ENCODE measurements around the gene SERP2.

The SERP2 gene

DNA sequence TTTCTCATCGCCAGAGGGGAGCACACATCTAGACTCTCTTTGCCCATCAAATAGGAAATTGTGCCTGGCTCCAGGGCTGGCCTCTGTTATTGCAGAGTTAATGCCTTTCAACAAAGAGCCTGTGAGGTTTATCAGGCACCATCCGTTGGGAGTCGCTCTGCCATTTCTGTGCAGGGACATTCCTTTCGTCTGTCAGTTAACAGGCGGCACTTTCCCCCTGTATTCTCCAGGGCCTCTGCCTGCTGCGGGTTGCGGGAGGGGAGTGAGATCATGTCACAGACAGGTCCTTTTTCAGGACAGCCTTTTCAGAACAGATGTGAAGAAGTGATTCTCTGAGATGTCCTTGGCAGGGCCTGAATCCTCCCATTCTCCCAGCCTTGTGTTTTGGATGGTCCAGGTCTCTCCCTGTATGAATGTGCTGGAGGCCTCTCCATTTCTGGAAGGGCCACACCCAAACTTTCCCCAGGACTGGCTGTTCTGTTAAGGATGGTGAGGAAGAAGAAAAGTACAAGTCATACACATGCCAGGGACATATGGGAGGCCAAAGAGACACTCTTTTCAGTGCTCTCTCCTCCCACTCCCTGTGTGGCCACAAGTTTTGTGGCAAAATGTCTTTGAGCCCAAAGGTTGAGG, 14.9 kb downstream of the SERP2 start:
- peak; percentile 19 for DNase-seq (ENCODE audit: low spot score)

GRCh38 chr13:44389060-44389666, 15.5 kb downstream of the SERP2 start:
- no peak for DNase-seq (ENCODE audit: low spot score)

DNA sequence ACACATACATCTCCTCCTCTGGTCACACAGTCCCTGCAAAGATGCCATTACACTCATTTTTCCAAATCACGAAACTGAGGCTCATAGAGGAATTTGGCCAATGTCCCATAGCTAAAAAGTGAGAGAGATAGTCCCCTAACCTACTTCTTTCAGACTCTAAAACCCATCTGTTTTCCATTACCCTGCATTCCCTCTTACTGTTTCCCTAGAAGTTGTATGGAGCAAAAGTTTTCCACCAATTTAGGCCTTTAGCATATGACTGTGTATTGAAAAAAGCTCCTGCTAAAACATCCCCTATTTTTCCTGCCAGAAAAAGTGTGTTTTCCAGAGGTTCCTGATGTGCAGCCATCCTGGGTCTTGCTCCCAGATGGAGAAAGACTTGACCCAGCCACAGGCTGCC, 16.3 kb downstream of the SERP2 start:
- no peak for DNase-seq (ENCODE audit: low spot score)

GRCh38 chr13:44393391-44393790, 19.8 kb downstream of the SERP2 start:
- DNase-seq (ENCODE audit: low spot score): peak; percentile 46

- no peak for DNase-seq (ENCODE audit: low spot score)
Measured at GRCh38 chr13:44394658-44395057, 21.0 kb downstream of the SERP2 start.

GRCh38 chr13:44395976-44396694, 22.5 kb downstream of the SERP2 start:
- DNase-seq (ENCODE audit: low spot score): no peak

DNA sequence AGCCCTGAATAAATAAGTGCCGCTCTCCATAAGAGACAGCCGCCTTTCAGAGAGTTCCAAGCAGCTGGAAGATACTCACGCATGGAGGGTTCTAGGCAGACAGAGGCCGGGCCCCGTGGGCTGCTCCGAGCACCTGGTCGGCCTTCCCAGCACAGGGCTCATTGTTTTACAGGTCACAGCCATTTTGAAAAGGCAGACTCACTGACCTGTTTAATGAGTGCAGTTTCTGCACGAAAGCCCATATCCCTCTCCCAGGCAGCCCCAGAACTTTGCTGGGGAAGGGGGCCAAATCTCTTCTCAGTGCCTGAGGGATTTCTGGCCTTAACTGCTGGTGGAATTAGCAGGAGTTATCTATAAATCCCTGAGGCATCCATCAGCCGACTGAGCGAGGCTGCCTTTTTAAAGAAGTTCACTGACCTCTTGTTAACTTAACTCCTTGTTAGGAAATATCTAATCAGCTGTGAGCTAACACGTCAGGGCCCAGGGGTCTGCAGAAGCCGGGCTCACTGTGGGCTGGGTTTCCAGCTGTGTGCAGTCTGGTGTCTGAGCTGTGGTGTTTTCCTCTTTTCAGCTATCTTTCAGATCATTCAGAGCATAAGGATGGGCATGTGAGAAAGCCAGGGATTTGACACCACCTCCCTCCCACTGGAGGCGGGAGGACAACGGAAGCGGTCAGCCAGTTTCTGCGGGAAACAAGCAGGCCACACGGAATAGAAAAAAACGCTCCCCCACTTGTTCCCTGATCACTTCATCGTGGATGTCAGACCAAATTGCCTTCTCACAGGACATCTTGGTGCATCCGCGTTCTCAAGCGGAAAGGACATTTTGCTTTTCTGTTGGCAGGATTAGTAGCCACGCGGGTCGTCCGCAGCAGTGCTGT, 23.3 kb downstream of the SERP2 start:
- DNase-seq (ENCODE audit: low spot score): no peak

DNA sequence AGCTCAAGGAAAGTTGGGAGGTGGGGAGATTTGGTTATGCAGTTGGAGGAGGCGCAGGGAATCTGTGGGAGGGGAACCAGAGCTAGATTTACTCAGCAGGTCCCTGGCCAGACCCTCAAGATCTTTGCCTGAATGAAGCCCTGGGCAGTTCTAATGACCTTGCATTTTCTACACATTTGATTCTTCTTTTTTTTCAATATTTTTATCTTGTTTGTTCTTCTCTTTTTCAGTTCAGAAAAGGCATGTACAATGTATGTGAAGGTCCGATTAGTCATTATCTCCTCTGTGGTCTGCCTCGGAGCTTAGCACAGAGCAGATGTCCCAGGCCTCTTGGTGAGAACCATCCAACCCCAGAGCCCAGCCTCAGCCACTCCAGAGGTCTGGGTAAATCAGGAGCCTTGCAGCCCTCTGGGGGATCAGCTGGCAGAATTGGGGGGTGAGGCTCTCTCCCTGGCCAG, 24.2 kb downstream of the SERP2 start:
- peak; percentile 60 for DNase-seq (ENCODE audit: low spot score)

DNA sequence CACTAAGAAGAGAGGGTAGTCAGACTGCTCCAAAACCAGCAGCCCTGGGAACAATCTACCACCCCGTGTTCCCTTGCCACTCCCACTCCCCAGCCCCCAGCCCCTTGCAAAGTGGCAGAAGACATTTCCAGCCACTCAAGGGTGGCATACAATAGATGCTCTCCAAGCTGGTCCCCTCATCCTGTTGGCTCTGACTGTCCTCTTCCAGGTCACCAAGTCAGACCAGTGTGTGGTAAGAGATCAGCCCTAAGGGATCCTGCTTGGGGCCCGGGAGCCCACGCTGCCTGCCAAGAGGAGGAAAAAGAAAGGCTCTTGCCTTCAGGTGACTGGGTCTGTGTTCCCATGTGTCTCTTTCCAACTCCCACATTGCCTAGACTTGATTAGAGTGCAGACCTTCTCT, 25.0 kb downstream of the SERP2 start:
- no peak for DNase-seq (ENCODE audit: low spot score)

- DNase-seq (ENCODE audit: low spot score): no peak
Measured at GRCh38 chr13:44399074-44399473, 25.4 kb downstream of the SERP2 start.

- no peak for DNase-seq (ENCODE audit: low spot score)
Measured at GRCh38 chr13:44400736-44401135, 27.1 kb downstream of the SERP2 start.

DNA sequence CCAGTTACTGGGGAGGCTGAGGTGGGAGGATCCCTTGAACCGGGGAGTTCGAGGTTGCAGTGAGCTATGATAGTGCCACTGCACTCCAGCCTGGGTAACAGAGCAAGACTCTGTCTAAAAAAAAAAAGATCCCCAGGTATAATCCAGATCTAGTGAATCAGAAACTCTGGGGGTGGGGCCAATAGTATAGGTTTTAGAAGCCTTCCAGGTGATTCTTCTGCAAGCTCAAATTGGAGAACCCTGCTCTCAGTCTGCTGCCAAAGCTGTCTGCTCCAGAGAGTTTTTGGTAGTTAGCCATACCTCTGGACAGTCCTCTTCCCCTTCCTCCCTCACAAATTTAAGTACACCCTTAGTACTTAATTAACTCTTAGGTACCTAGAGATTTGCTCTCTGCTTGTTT, 28.0 kb downstream of the SERP2 start:
- DNase-seq (ENCODE audit: low spot score): no peak

GRCh38 chr13:44402899-44403445, 29.3 kb downstream of the SERP2 start:
- DNase-seq (ENCODE audit: low spot score): no peak

DNA sequence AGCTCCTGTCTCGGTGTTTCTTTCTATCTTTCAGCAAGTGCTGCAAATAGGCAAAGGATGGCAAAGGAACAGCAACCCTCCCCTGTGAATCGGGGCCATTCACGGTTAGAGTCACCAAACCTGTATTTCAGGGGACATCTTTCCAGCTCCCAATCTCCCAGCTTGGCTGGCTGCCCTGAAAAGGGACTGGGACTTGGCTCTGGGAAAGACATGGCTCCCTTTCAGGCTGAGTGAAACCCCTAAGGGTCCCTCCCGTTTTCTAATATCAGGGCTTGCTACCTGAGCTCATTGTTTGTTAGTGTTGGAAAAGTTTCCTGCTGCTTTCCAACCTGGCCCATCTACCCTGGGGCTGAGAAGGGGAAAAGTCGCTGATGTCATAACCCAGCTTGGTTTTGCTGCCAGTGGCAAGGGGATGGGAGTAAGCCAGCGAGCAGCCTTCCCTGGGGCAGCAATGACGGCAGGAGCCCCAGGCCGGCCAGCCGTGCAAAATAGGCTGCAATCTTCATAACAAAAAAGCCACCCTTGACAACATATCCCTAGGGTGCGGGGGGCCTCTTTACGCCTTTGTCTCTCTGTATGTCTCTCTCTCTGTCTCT, 29.9 kb downstream of the SERP2 start:
- no peak for DNase-seq (ENCODE audit: low spot score)

DNA sequence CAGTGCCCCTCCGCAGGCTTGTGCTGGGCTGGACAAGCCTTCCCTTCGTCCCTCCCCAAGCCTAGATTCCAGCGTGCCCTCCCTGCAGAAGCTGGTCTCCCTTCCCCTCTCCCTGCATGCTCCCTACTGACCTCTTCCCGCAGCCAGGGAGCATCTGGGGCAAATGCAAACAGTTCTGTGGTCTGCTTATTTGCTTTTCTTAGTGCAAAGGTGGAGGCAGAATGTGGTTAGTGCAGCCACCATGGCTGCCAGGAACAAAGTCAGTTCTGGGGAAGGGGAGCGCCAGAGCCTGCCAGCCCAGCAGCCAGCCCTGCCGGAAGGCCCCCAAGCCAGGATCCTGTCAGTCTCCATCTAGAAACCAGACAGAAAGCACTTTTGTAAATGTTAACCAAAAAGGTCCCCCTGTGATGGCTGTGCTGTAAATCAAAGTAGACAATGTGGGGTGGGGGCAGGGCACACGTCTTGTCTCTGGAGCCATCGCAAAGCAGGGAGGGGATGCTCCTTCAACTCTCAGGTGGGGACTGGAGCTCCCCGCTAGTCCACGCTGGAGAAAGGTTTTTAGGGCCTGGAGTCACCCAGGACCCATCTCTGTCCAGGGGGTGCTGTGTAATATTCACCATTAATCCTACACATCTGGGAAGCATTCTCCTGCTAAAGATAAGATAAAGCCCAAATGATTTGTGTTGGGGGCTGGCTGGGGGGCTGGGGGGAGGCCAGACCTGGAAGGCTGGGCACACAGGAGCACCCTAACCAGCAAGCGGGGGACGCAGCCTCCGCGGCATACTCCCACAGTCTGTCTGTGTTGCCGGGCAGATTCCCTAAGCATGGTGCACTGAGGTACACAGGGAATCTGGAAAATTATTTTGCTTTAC, 30.9 kb downstream of the SERP2 start:
- DNase-seq (ENCODE audit: low spot score): no peak

DNA sequence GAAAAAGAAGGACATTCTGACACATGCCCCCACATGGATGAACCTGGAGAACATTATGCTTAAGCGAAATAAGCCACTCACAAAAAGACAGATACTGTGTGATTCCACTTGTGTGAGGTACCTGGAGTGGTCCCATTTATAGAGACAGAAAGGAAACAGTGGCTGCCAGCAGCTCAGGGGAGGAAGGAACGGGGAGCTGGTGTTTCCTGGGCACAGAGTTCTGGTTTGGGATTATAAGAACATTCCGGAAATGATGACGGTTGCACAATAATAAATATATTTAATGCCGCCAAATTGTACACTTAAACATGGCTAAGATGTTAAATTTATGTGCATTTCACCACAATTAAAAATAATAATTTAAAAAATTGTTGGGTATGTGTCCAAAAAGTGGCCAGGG, 33.0 kb downstream of the SERP2 start:
- DNase-seq (ENCODE audit: low spot score): no peak

DNA sequence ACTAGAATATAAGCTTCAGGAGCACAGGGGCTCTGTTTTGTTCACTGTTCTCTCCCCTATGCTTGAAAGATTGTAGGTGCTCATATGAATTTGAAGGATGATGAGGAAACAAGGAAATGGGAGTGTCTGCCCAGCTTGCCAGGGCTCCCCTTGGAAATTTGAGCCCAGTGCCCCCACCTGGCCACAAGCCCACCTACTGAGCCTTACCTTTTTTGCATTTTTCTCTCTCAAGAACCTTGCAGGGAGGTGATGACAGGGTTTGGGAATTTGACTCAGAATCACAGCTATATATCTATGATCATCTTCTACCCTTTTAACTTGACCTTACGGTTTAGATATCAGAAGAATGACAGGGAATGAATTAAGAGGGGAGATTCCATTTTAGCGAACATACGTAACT, 33.8 kb downstream of the SERP2 start:
- no peak for DNase-seq (ENCODE audit: low spot score)

GRCh38 chr13:44407891-44408290, 34.3 kb downstream of the SERP2 start:
- DNase-seq (ENCODE audit: low spot score): no peak

DNA sequence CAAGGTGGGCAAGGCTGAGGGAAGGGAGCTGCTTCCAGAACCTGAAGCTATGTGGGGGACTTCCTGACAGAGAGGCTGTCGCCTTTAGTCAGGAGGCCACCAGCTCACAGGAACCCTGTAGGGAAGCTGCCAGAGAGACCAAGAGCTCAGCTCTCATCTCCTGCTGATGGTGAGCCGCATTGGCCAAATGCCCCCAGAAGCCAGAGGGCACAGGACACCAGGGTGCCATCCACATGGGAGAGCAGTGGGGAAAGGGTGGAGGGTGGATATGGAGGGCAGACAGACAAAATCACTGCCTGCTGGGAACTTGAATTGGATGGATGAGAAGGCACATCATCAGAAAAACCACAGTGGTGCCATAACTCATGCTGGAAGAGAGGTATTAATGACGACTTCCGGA, 36.0 kb downstream of the SERP2 start:
- DNase-seq (ENCODE audit: low spot score): no peak

GRCh38 chr13:44410328-44410859, 36.8 kb downstream of the SERP2 start:
- peak; percentile 23 for DNase-seq (ENCODE audit: low spot score)

Data from hematopoietic multipotent progenitor cell treated with erythropoietin and hydrocortisone succinate and interleukin-3 and kit ligand, for 17 days (in vitro differentiated cells).